GM13976 (cell line): ENCODE measurements around the gene TRHDE.
"Not testable (repeated sequence)": the region's sequence is repeated elsewhere in the genome, so short reads cannot be mapped to it uniquely, and the experiment has no call there.

Experiments
- DNase-seq: peaks from one replicate; pipeline ENCODE4 v3.0.0; 2012; ENCODE audit warnings: low spot score
- CTCF ChIP-seq: IDR thresholded peaks from 2 replicates; pipeline ENCODE4 v1.5.1; 2012; ENCODE audit warnings: borderline replicate concordance, mild to moderate bottlenecking; ENCODE audit not compliant: insufficient read depth; ENCODE audit errors: extremely low read depth, missing control alignments, control extremely low read depth
- in situ Hi-C: fragments of 300-500 bp; cut with MboI; formaldehyde crosslinking; loops from one replicate; pipeline ENCODE4 v1.12.0; 2022; ENCODE audit warnings: low sequenced_read_pairs, mixed read lengths, inconsistent platforms; ENCODE audit not compliant: unreplicated experiment

The TRHDE gene

GRCh38 chr12:72502546-72502945 lies 230.4 kb downstream of the TRHDE start:
- in situ Hi-C loops: no loop called here
- TF ChIP-seq CTCF: no peak
- no peak for DNase-seq

GRCh38 chr12:72505227-72505626 lies 233.1 kb downstream of the TRHDE start:
- no peak for TF ChIP-seq CTCF
- in situ Hi-C loops: no loop called here
- no peak for DNase-seq

GRCh38 chr12:72509891-72510290 lies 237.7 kb downstream of the TRHDE start:
- no peak for TF ChIP-seq CTCF
- no peak for DNase-seq
- in situ Hi-C loops: no loop called here

GRCh38 chr12:72510772-72511171 lies 238.6 kb downstream of the TRHDE start:
- DNase-seq: no peak
- no peak for TF ChIP-seq CTCF
- in situ Hi-C loops: no loop called here

GRCh38 chr12:72511498-72511897 lies 239.3 kb downstream of the TRHDE start:
- in situ Hi-C loops: no loop called here
- TF ChIP-seq CTCF: no peak
- DNase-seq: no peak

- in situ Hi-C loops: no loop called here
- DNase-seq: no peak
These were observed 239.7 kb downstream of the TRHDE start for GRCh38 chr12:72511906-72512305.

GRCh38 chr12:72520044-72520678 lies 248.0 kb downstream of the TRHDE start:
- in situ Hi-C loops: not testable (repeated sequence)

More at GRCh38 chr12:72511906-72512305, 239.7 kb downstream of the TRHDE start:
- TF ChIP-seq CTCF: no peak

More at GRCh38 chr12:72520044-72520678, 248.0 kb downstream of the TRHDE start:
- not testable (repeated sequence) for DNase-seq
